Measurements from ENCODE around the gene SNW1. TPM values are rescaled to one million over a fixed set of nuclear protein-coding genes. Genes with fewer than 3 reads are reported as not detected.

Gene SNW1
- total and polyA plus RNA-seq, 2 of the 13 experiments (the other 11 are each of a cell fraction or from before 2014, with no cell fraction given), result 23.2 to 65.8 TPM

- TF ChIP-seq FOXP4 (CRISPR knock-in tag; IDR thresholded peaks at IDR 0.05) (peak; percentile 51), ZHX1 (CRISPR knock-in tag; IDR thresholded peaks at IDR 0.05; ENCODE audit: low read depth) (no peak), TIGD3 (CRISPR knock-in tag; IDR thresholded peaks at IDR 0.05; ENCODE audit: borderline replicate concordance) (no peak), NFAT5 (CRISPR knock-in tag; IDR thresholded peaks at IDR 0.05) (0 out of 2 replicates have a peak, but pooled peaks have one; percentile 42), NFKBIZ (CRISPR knock-in tag; IDR thresholded peaks at IDR 0.05) (no peak; the same call in 1 of the 2 replicates), ZFP36 (IDR thresholded peaks at IDR 0.05; ENCODE audit: borderline replicate concordance, low read depth, low read length, partially characterized antibody) (no peak), MAX (IDR thresholded peaks at IDR 0.05) (peak; percentile 80), SSRP1 (CRISPR knock-in tag; IDR thresholded peaks at IDR 0.05) (no peak), AHDC1 (CRISPR knock-in tag; IDR thresholded peaks at IDR 0.05; ENCODE audit: borderline replicate concordance) (0 out of 2 replicates have a peak, but pooled peaks have one; percentile 42), ZNF230 (CRISPR knock-in tag; IDR thresholded peaks at IDR 0.05) (peak; percentile 22; the same call in 1 of the 2 replicates)
These were observed 53.1 kb downstream of the SNW1 start, which contains the start of the genes ALKBH1 and SLIRP (continued) for GRCh38 chr14:77707724-77708408.
